GM19099 (cell line): Measurements from ENCODE around the gene PDZD2.

ENCODE experiments used
- POLR2A ChIP-seq: IDR thresholded peaks from 3 replicates; pipeline ENCODE4 v1.6.1; 2011; ENCODE audit warnings: low read depth; ENCODE audit not compliant: insufficient read length; ENCODE audit errors: extremely low read depth

The PDZD2 gene

GRCh38 chr5:31807789-31808540 is 169.0 kb downstream of the PDZD2 start:
- TF ChIP-seq POLR2A = no peak

- no peak for TF ChIP-seq POLR2A
Observed at GRCh38 chr5:31809050-31809870, 170.3 kb downstream of the PDZD2 start.

GRCh38 chr5:31811210-31811609 is 172.3 kb downstream of the PDZD2 start:
- TF ChIP-seq POLR2A = no peak

- no peak for TF ChIP-seq POLR2A
Observed at GRCh38 chr5:31815376-31815775, 176.4 kb downstream of the PDZD2 start.

- no peak for TF ChIP-seq POLR2A
Observed at GRCh38 chr5:31819926-31820516, 181.1 kb downstream of the PDZD2 start.

- no peak for TF ChIP-seq POLR2A
Observed at GRCh38 chr5:31823472-31823871, 184.5 kb downstream of the PDZD2 start.

GRCh38 chr5:31824869-31825517 is 186.1 kb downstream of the PDZD2 start:
- no peak for TF ChIP-seq POLR2A

GRCh38 chr5:31825518-31826068 is 186.7 kb downstream of the PDZD2 start:
- TF ChIP-seq POLR2A = no peak

GRCh38 chr5:31827867-31828266 is 188.9 kb downstream of the PDZD2 start:
- no peak for TF ChIP-seq POLR2A

- no peak for TF ChIP-seq POLR2A
Observed at GRCh38 chr5:31832966-31833365, 194.0 kb downstream of the PDZD2 start.

GRCh38 chr5:31833710-31834109 is 194.8 kb downstream of the PDZD2 start:
- TF ChIP-seq POLR2A = no peak

GRCh38 chr5:31844622-31845345 is 205.9 kb downstream of the PDZD2 start:
- no peak for TF ChIP-seq POLR2A

- TF ChIP-seq POLR2A = no peak
Observed at GRCh38 chr5:31845361-31845760, 206.4 kb downstream of the PDZD2 start.

- no peak for TF ChIP-seq POLR2A
Observed at GRCh38 chr5:31846934-31847333, 208.0 kb downstream of the PDZD2 start.

GRCh38 chr5:31847354-31847753 is 208.4 kb downstream of the PDZD2 start:
- no peak for TF ChIP-seq POLR2A
